Breast epithelium (tissue), 3 donors: Measurements from ENCODE around the gene MARK3.

Experiments used
- POLR2A ChIP-seq: fragments of 450-650 bp; IDR thresholded peaks from one replicate; pipeline ENCODE4 v1.6.1; 2016; ENCODE audit warnings: antibody characterized with exemption, mild to moderate bottlenecking, moderate library complexity
- TF ChIP-seq, protein P1 (sequence below), 3 donors: fragments of 450-650 bp; IDR thresholded peaks; one replicate each; pipeline ENCODE4 v1.5.1; 2016 to 2017; ENCODE audit warnings: antibody characterized with exemption in 3 of 3, mild to moderate bottlenecking in 3 of 3, moderate library complexity in 3 of 3

DNA sequence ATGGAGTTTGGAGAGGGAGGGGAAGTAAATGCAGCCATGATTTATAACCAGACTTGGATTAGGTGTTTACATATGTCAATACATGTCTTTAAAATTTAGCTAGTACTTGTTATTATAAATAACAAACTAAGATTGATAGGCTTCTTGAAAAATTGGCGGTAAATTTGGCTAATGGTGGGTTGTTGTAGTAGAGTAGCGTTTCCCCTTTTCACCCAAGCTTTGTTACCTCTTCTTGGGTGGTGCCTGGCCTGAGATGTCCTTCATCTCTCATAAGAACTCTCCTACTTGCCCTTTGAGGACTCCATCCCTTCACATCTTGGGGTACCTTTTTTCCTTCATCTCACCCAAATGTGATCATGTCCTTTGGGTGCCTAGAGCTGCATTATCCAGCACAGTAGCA lies 11.2 kb downstream of the MARK3 start:
- TF ChIP-seq, protein P1, sequence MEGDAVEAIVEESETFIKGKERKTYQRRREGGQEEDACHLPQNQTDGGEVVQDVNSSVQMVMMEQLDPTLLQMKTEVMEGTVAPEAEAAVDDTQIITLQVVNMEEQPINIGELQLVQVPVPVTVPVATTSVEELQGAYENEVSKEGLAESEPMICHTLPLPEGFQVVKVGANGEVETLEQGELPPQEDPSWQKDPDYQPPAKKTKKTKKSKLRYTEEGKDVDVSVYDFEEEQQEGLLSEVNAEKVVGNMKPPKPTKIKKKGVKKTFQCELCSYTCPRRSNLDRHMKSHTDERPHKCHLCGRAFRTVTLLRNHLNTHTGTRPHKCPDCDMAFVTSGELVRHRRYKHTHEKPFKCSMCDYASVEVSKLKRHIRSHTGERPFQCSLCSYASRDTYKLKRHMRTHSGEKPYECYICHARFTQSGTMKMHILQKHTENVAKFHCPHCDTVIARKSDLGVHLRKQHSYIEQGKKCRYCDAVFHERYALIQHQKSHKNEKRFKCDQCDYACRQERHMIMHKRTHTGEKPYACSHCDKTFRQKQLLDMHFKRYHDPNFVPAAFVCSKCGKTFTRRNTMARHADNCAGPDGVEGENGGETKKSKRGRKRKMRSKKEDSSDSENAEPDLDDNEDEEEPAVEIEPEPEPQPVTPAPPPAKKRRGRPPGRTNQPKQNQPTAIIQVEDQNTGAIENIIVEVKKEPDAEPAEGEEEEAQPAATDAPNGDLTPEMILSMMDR (IDR thresholded peaks at IDR 0.05) = no peak
- no peak for TF ChIP-seq POLR2A
